Measurements from ENCODE around the gene CTU1.

Gene CTU1

GRCh38 chr19:51102991-51103390, 5.2 kb downstream of the CTU1 start:
- ChIA-PET POLR2A (no interaction called here), CTCF (no interaction called here)
- Histone ChIP-seq H3K36me3 (ENCODE audit: control insufficient read depth in 2 of 2, insufficient read depth in 1 of 2, low read length in 2 of 2) (peaks cover 25 to 52% of the 10 kb centered on the region in 2 experiments), H3K4me3 (ENCODE audit: low read depth, low read length) (no peak overlapping the region), H3K9me3 (ENCODE audit: control insufficient read depth, insufficient read depth, low read depth, low read length) (no peaks in the 10 kb centered on the region), H3K27ac (ENCODE audit: extremely low read depth, low read depth, low read length) (no peak overlapping the region), H3K4me1 (ENCODE audit: control insufficient read depth, insufficient read depth, low read length) (0 out of 2 replicates have a peak, but pooled peaks cover 2% of the 10 kb centered on the region)
- TF ChIP-seq, protein P1, sequence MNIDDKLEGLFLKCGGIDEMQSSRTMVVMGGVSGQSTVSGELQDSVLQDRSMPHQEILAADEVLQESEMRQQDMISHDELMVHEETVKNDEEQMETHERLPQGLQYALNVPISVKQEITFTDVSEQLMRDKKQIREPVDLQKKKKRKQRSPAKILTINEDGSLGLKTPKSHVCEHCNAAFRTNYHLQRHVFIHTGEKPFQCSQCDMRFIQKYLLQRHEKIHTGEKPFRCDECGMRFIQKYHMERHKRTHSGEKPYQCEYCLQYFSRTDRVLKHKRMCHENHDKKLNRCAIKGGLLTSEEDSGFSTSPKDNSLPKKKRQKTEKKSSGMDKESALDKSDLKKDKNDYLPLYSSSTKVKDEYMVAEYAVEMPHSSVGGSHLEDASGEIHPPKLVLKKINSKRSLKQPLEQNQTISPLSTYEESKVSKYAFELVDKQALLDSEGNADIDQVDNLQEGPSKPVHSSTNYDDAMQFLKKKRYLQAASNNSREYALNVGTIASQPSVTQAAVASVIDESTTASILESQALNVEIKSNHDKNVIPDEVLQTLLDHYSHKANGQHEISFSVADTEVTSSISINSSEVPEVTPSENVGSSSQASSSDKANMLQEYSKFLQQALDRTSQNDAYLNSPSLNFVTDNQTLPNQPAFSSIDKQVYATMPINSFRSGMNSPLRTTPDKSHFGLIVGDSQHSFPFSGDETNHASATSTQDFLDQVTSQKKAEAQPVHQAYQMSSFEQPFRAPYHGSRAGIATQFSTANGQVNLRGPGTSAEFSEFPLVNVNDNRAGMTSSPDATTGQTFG (tag by site-specific recombination; IDR thresholded peaks at IDR 0.05; ENCODE audit: borderline replicate concordance): no peak
- TF ChIP-seq ZNF585B (tag by site-specific recombination; IDR thresholded peaks at IDR 0.05) (no peak), ZNF184 (tag by site-specific recombination; IDR thresholded peaks at IDR 0.05) (no peak), ZNF843 (tag by site-specific recombination; IDR thresholded peaks at IDR 0.05) (no peak), ZNF501 (tag by site-specific recombination; IDR thresholded peaks at IDR 0.05) (no peak), ZNF677 (tag by site-specific recombination; IDR thresholded peaks at IDR 0.05) (no peak), GFI1B (tag by site-specific recombination; IDR thresholded peaks at IDR 0.05) (no peak), SP2 (tag by site-specific recombination; IDR thresholded peaks at IDR 0.05) (no peak), HOXD13 (CRISPR knock-in tag; IDR thresholded peaks at IDR 0.05; ENCODE audit: borderline replicate concordance) (no peak), ZNF398 (tag by site-specific recombination; IDR thresholded peaks at IDR 0.05) (no peak), ZNF707 (tag by site-specific recombination; IDR thresholded peaks at IDR 0.05) (no peak), ZFP41 (tag by site-specific recombination; IDR thresholded peaks at IDR 0.05; ENCODE audit: borderline replicate concordance) (no peak), ZNF394 (tag by site-specific recombination; IDR thresholded peaks at IDR 0.05; ENCODE audit: borderline replicate concordance) (no peak), SCRT1 (tag by site-specific recombination; IDR thresholded peaks at IDR 0.05; ENCODE audit: borderline replicate concordance) (no peak), ZNF561 (tag by site-specific recombination; IDR thresholded peaks at IDR 0.05; ENCODE audit: borderline replicate concordance) (no peak), ZBTB17 (tag by site-specific recombination; IDR thresholded peaks at IDR 0.05) (no peak)

DNA sequence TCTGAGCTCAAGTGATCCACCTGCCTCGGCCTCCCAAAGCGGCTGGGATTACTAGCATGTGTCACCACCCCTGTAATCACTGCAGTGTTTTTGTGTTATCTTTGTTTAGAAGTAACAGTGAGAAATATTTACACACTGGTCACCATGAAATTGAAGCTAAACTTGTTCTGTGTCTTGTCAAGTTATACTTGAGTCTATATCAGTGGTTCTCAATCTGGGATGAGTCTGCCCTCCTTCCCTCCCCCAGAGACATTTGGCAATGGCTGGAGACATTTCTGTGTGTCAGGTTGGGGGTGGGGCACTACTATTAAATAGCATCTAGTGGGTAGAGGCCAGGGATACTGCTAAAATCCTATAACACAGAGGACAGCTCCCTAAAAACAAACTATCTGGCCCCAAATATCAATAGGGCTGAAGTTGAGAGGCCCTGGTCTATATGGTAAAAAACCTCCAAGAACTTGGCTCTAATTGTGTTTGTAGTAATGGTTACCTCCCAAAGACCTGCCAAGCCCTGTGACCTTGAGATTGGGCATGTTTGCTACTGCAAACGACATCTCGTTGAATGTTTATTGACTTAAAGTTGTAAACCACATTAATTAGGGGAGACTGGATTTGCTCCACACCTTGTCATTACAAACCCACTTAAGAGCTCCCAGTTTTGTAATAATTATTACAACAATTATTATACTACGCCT, 6.9 kb downstream of the CTU1 start:
- ChIA-PET POLR2A (interaction anchor here (1.5 kb wide), 1 partner anchor 15 kb away, joined by 5 read pairs; no protein-coding TSS in a partner anchor), CTCF (interaction anchor here (0.8 to 2.8 kb wide), 4 partner anchors 9 to 179 kb away, joined by 3 to 17 read pairs (median 8); no protein-coding TSS in a partner anchor)
- Histone ChIP-seq H3K36me3 (ENCODE audit: control insufficient read depth in 2 of 2, insufficient read depth in 1 of 2, low read length in 2 of 2) (peaks cover 21 to 55% of the 10 kb centered on the region in 2 experiments), H3K4me1 (ENCODE audit: control insufficient read depth, insufficient read depth, low read length) (0 out of 2 replicates have a peak, but pooled peaks cover 2% of the 10 kb centered on the region), H3K9me3 (ENCODE audit: control insufficient read depth, insufficient read depth, low read depth, low read length) (no peaks in the 10 kb centered on the region), H3K4me3 (ENCODE audit: low read depth, low read length) (no peak overlapping the region), H3K27ac (ENCODE audit: extremely low read depth, low read depth, low read length) (no peak overlapping the region)
- no peak for TF ChIP-seq ZNF274 (IDR thresholded peaks at IDR 0.05; ENCODE audit: low read length)
- TF ChIP-seq ZNF274 (tag by site-specific recombination; IDR thresholded peaks at IDR 0.05; ENCODE audit: borderline replicate concordance): no peak
- TF ChIP-seq GFI1B (tag by site-specific recombination; IDR thresholded peaks at IDR 0.05): no peak
- no peak for TF ChIP-seq ZNF157 (tag by site-specific recombination; IDR thresholded peaks at IDR 0.05)
- no peak for TF ChIP-seq GLI2 (tag by site-specific recombination; IDR thresholded peaks at IDR 0.05; ENCODE audit: borderline replicate concordance, low read depth)
- no peak for TF ChIP-seq ZFP3 (tag by site-specific recombination; IDR thresholded peaks at IDR 0.05; ENCODE audit: low read depth)
- TF ChIP-seq, protein P2, sequence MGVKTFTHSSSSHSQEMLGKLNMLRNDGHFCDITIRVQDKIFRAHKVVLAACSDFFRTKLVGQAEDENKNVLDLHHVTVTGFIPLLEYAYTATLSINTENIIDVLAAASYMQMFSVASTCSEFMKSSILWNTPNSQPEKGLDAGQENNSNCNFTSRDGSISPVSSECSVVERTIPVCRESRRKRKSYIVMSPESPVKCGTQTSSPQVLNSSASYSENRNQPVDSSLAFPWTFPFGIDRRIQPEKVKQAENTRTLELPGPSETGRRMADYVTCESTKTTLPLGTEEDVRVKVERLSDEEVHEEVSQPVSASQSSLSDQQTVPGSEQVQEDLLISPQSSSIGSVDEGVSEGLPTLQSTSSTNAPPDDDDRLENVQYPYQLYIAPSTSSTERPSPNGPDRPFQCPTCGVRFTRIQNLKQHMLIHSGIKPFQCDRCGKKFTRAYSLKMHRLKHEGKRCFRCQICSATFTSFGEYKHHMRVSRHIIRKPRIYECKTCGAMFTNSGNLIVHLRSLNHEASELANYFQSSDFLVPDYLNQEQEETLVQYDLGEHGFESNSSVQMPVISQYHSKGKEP (tag by site-specific recombination; IDR thresholded peaks at IDR 0.05): no peak
- no peak for TF ChIP-seq ZNF560 (tag by site-specific recombination; IDR thresholded peaks at IDR 0.05; ENCODE audit: borderline replicate concordance)
- TF ChIP-seq ZNF292 (tag by site-specific recombination; IDR thresholded peaks at IDR 0.05; ENCODE audit: borderline replicate concordance, low read depth): no peak
- TF ChIP-seq HOXD13 (CRISPR knock-in tag; IDR thresholded peaks at IDR 0.05; ENCODE audit: borderline replicate concordance): no peak
